ENCODE results near the gene JPH3.

The JPH3 gene

DNA sequence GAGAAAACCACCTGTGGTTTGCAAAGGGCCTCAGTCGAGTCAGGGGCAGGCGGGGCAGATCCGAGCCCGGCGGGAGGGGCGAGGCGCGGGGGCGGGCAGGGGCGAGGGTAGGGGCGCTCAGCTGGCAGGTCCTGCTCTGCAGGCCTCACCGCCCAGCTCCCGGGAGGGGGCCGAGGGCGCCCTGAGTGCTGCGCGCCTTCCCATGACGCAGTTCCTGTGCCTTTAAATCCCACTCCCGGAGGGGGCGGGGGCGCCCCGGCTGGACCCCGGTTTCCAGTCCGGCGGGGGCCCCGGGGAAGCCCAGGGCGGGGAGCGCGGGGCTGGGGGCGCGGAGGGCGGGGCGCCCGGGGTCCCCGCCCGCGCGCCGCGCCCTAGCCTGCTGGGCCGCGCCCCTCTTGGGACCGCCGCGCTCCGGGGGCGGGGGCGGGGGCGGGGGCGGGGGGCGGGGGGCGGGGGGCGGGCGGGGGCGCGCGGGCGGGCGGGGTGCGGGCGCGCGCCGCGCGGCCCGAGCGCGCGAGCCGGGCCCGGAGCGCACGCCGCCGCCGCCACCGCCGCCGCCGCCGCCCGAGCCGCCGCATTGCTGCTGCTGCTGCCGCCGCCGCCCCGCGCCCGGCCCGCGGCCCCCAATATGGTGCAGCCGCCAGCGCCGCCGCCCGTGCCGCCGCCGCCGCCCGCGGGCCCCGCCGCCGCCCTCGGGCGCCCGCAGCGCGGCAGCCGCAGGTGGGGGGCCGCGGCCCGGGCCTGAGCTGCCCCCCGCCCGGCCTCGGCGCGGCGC is at the start of gene JPH3:
TSS of gene JPH3 (plus strand) at position 508 of the 775 bp plus-strand sequence. CDS start 639 bp downstream, outside the sequence.
- no peak for DNase-seq (ENCODE audit: low read depth)

DNA sequence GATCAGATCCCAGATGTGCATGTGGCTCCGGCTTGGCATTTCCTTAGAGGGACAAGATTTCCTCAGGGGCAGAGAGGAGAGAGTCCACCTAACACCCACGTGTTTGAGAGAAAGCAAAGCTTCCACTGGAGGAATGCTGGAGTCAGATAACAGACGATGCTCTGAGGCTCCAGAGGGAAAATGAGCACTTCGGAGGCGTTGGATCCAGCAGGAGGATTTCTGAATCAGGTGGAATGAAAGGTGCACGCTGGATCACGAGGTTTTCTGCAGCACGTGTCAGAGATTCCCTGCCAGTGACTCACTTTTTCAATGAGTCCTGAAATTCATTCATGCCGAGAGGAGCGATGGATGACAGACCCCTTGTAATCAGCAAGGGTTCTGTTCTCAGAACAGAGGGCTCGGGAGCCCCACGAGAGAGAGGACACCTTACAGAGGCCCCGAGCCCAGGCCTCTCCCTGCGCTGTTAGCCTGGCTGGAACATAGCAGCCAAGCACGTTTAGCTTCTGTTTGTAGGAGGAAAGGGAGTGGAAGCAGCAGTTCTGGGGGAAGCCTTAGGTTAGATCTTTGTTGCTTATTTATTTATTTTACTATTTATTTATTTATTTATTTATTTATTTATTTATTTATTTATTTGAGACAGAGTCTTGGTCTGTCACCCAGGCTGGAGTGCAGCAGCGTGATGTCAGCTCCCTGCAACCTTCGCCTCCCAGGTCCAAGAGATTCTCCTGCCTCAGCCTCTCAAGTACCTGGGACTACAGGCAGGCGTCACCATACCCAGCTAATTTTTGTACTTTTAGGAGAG is 49.3 kb upstream of the JPH3 start:
- no peak for DNase-seq (ENCODE audit: low read depth)

DNA sequence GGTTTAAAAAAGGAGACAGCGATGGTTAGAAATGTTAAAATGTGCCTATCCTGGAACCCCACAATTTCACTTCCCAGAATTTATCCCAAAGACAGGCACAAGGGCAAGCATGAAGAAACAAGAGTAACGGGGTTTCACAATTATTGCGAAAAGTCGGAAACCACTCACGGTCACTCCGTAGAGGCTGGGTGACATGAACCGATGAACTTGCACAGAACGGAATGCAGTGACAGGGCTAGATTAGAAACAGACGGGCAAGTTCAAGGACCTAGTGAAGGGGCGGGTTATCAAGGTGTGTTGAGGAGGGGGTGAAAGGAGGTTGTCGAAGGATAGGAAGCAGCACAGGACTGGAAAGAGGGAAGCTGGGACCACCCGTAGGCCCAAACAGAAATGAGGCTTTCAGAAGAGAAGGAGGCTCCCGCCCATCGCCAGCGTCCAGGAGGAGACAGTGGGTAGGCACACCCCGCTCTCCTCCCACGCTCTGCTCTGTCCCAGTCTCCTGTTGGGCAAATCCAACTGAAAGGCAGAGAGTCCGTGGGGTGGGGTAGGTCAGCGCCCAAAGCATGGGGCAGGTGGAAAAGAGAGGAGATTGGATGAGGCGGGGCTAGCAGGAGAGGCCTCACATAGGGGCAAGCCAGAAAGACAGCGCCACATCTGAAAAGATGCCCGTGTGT is 47.4 kb upstream of the JPH3 start:
- no peak for DNase-seq (ENCODE audit: low read depth)

DNA sequence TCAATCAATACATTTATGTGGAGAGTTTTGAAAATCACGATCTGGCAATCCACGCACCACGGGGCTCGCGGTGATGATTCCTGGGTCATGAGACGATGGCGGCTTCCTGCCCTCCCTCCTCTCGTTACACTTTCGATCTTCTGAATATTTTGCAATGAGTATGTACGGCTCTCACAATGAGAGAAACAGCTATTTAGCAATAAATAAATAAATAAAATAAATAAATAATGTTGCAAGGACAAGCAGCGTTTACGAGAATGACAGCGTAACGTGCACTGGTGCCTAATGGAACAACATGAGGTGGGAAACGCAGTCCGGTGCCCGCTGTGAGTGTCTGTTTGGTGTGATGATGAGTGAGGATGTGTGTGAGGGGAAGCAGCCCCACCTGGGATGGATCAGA is 46.7 kb upstream of the JPH3 start:
- DNase-seq (ENCODE audit: low read depth) = no peak

DNA sequence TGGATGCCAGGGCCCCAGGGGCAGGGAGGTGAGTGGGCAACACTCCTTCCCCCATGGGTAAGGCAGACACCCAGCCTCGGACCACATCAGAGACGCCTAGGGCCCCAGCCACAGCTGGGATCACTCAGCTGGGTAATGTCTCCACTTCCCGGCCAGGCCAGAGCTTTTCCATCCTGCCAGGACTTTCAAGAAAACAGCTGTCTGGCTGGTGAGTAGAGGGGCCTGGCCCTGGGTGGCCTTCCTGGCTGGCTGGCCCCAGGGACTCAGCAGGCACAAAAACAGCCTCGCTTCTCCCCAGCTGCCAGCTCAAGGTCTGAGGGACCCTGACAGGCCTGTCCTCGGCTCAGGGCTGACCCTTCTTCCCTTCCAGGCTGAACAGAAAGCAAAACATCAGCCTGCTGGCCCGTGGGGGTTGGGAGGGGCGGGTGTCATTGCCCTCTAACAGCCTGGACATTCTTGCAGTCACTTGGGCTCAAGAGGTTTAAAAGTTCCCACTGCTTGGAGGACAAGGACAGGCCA is 45.3 kb upstream of the JPH3 start:
- DNase-seq (ENCODE audit: low read depth) = no peak

DNA sequence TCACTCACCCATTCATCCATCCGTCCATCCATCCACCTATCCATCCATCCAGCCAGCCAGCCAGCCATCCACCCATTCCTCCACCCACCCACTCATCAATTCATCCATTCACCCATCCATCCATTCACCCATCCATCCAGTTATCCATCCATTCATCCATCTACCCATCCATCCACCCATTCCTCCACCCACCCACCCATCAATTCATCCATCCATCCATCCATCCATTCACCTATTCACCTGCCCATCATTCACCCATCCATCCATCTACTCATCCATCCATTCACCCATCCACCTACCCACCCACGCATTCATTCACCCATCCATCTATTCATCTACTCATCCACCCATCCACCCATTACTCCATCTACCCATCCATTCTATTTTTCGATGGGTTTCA is 43.6 kb upstream of the JPH3 start:
- no peak for DNase-seq (ENCODE audit: low read depth)

DNA sequence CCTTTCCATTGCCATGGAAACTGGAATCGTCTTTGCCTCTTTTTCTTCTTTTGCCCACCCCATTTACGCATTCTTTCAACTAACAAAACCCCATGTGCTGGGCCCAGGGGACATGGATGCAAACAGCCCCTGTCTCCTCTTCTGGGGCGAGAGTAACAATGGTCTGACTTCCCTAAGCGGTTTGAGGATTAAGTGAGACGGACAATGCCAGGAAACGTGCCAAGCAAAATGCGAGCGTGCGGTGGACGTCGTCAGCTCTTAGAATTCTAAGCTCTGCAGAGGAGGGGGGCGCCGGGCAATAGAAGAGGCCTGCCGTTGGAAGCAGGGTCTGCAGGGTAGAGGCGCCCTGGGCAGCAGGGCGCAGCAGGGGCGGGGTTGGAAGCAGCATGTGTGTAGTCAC is 42.4 kb upstream of the JPH3 start:
- DNase-seq (ENCODE audit: low read depth) = no peak

DNA sequence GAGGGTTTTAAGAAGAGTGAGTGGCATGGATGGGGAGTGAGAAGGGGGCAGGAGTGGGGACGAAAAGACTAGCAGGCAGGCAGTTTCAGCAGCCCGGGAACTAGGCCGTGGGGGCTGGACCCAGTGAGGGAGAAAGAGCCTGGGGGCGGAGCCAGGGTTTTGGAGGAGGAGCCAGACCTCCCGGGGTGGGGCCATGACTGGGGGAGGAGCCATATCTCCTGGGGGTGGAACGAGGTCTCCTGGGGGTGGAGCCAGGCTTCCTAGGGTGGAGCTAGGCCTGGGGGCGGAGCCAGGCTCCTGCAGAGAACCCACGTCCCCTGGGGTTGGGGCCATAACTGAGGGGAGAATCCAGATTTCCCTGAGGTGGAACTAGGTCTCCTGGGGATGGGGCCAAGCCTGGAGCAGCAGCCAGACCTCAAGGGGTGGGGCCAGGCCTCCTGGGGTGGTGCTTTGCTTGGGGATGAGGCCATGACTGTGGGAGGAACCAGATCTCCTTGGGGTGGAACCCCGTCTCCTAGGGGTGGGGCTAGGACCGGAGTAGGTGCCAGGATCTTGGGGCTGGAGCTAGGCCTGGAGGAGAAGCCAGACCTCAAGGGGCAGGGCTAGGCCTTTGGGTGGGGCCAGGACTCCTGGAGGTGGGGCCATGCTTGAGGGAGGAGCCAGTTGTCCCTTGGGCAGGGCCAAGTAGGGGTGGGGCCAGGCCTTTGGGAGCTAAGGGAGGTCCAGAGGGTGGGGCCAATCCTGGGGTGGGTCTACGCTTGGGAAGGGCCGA is 41.7 kb upstream of the JPH3 start:
- no peak for DNase-seq (ENCODE audit: low read depth)

DNA sequence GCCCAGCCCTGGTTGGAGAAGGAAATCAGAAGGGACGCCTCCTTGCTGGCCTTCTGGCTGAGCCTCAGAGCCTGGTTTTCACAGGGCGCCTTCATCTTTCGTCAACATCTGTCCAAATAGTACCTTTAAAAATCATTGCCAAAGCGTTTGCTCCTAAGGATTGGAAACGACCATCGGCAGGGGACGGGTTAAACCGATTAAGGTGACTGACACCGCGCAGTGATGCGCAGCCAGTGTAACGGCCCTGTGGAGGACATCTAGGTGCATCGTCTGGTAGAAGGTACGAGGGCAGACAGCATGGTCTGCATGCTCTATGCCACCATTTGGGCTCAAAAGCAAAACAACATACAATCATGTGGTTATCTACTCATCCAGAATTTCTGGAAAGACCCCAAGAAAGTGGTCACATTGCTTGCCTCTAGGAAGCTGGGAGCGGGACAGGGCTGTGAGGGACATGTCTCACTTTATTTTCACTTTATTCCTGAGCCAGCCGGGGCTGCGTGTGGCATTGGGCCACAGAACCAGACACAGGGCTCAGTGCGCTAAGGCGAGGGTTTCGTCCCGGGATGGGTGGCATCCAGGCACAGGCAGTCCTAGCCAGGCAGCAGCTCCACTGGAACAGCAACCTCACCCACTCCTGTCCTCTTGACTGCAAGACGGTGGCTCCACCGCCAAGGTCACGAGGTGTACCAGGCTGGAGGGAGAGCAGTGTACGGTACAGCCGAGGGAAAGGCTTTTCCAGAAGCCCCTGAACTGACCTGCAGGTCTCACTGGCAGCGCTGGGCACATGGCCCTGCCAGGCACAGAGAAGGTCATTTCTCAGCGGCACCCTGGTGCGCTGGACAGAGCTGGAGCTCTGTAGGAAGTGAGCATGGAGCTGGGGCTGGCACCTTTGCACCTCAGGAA is 40.9 kb upstream of the JPH3 start:
- no peak for DNase-seq (ENCODE audit: low read depth)

DNA sequence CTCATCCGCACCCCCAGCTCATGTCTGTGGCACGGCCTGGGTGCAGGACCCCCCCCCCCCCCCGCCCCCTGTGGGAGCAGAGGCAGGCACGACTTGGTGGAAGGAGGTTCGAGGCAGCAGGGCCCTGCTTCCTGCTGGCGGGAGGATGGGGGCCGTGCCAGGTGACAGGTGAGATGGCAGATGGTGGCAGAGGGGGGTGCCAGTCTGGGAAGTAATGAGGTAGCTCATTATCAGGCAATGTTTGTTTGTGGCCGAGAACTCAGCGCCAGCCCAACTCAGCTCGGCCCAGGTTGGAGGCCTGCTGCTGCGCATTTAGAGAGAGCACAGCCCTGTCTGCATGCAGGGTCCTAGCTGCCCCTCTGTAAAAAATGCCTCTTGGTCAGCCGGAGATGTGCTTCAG is 40.1 kb upstream of the JPH3 start:
- DNase-seq (ENCODE audit: low read depth) = no peak

DNA sequence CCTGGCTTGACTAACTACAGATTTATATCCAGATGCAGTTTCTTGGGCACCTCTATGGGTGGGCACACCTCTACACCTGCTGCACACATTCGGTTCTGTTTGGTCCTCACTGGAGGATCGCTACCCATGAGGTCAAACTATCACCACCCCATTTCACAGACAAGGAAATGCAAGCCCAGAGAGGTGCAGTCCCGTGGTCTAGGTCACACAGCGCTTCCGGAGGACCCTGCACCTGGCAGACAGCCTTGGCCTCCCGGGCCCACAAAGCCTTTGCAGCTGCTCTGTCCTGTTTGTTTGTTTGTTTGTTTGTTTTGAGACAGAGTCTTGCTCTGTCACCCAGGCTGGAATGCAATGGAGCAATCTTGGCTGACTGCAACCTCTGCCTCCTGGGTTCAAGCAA is 39.3 kb upstream of the JPH3 start:
- DNase-seq (ENCODE audit: low read depth) = no peak

DNA sequence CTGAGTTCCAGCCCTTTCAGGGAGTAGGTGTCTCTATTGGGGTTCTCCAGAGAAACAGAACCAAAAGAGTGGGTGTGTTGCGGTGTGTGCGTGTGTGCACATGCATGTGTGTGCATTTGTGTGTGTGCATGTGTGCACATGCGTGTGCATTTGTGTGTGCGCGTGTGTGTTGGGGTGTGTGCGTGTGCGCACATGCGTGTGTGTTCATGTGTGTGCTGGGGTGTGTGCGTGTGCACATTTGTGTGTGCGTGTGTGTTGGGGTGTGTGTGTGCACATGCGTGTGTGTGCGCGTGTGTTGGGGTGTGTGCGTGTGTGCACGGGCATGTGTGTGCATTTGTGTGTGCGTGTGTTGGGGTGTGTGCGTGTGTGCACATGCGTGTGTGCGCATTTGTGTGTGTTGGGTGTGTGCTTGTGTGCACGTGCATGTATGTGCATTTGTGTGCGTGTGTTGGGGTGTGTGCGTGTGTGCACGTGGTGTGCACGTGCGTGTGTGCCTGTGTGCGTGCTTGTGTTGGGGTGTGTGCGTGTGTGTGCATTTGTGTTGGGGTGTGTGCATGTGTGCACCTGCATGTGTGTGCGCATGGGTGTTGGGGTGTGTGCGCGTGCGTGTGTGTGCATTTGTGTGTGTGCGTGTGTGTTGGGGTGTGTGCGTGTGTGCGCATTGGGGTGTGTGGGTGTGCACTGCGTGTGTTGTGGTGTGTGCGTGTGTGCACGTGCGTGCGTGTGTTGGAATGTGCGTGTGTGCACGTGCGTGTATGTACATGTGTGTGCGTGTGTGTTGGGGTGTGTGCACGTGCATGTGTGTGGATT is 38.4 kb upstream of the JPH3 start:
- no peak for DNase-seq (ENCODE audit: low read depth)

DNA sequence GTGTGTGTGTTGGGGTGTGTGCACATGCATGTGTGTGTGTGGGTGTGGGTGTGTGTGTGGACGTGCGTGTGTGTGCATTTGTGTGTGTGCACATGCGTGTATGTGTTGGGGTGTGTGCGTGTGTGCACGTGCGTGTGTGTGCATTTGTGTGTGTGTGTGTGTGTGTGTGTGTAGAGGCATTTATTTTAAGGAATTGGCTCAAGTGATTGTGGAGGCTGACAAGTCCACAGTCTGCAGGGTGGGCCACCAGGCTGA is 37.9 kb upstream of the JPH3 start:
- no peak for DNase-seq (ENCODE audit: low read depth)

DNA sequence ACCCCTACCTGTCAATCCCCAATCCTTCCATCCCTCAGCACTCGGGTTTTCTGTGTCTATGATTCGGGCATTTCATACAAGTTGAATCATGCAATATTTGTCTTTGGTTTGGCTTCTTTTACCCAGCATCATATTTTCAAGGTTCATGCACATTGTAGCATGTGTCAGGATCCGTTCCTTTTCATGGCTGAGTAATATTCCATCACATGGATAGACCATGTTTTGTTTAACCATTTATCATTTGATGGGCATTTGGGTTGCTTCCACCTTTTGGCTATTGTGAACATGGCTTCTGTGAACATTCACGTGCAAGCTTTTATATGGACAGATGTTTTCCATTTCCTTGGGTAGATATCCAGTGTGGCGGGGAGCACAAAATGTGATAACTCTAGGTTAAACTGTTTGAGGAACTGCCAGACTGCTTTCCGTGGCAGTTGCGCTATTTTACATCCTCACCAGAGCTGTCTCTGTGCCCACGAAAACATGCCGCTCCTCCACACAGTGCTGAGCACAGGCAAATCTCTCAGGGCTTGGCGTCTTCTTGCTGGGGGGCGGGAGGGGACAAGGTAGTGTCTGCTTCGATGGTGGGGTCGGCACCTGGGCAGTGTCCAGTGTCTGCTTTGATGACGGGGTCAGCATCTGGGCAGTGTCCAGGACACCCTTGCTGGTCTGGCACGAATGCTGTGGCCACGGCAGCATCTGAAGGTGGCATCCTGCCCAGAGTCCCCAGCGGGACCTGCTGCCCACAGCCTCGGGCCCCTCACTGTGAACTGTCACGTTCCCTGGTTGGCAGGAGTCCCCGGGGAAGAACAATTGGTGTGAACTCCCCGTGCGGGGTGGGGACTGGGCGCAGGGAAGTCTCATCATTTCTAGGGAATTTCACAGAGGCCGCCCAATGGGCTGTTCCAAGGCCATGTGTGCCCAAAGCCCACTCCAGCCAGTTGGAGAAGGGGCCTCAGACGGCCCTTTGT is 32.4 kb upstream of the JPH3 start:
- DNase-seq (ENCODE audit: low read depth) = no peak

DNA sequence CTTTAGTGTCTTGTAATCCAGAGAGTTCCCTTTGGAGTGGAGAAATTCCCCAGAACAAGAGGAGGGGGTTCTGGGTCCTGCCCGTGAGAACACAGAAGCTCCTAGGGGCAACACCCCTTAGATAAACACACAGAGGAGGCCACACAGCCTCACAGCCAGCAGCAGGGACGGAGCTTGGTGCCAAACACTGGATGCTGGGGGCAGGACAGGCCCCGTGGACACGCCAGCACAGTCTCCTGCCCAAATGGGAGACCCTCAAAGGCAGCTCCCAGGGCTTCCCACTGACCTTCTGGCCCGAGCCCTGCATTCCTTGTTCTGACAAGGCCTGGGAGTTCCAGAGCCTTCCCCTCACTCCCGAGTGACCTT is 31.8 kb upstream of the JPH3 start:
- no peak for DNase-seq (ENCODE audit: low read depth)

DNA sequence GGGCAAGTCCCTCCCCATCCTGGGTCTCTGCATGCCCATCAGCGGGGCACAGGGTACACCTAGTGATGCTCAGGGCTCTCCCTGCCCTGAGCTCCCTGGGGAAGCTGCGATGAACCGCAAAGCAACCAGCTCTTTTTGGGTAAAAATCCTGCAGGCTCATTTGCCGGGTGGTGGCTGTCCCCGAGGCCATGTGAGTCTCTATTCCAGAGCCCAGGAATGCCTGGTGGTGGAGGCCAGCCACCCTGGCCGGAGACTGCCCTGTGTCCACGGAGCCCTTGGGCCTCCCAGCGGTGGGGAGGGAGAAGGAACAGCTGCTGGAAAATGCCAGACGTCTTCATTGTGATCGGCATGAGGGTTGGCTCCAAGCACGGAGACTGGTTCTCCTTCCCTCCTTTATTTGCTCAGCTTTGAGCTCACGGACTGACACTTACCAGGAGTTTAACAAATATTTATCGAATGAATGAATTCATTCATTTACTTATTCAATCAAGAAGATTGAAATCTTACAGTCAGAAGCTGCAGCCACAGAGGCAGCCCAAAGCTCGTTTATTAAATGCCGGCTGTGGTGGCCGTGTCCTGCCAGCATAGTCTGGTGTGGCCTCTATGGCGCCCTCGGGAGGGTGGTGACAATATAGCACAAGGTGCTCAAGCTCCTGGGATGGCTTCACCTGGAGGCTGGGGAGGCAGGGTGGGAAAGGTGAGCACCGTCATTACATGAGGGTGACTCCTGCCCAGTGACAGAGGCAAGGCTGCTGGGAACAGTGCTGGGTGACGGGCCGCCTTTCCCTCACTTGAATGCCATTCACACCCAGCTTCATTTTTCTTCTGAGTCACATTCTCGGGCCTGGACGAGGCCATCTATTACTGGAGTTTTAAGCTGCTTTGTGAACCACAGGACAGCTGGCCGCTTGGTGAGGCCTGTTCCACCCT is 31.1 kb upstream of the JPH3 start:
- DNase-seq (ENCODE audit: low read depth) = no peak

DNA sequence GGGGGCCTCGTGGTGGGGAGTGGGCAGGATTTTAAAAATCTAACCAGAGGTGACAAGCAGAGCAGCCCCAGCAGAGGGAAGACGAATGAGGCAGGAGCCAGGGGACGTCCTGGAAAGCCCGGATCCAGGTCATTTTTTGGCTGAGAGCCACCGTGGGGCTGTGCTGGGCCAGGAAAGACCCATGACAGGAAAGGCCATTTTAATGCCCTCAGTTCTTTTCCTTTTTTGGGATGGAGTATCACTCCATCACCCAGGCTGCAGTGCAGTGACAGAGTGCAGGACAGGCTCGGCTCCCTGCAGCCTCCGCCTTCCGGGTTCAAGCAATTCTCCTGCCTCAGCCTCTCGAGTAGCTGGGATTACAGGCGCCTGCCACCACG is 30.5 kb upstream of the JPH3 start:
- DNase-seq (ENCODE audit: low read depth) = no peak

DNA sequence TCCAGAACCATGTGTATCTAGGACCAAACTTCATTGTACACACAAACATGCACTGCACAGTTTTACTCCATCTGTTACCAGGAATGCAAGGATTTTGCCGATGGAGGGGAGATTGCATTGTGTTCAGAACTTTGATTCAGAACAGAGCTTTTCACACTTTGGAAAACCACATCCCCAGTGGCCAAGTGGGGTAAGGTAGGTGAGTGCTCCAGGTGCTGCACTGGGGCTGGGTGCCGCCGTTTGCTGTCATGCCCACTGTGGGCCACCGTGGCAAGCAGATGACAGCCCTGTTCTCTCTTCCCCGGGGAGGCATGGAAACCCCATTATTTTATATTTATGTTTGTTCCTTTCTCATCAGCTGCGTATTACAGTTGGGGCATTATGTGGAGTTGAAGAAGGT is 29.3 kb upstream of the JPH3 start:
- DNase-seq (ENCODE audit: low read depth) = no peak

All from GM04503 (cell line).